Trophoblast cell (in vitro differentiated cells and primary cell): ENCODE measurements around the gene DCAF8.

Experiments
- DNase-seq, 2 donors: peaks; one replicate each; pipeline ENCODE4 v3.0.0-alpha.2; 2016
- H2AFZ ChIP-seq: 2 replicates; pipeline ENCODE4 v1.6.1; 2013; ENCODE audit warnings: low read length, moderate library complexity, mild to moderate bottlenecking; ENCODE audit not compliant: insufficient read depth, poor library complexity
- H2AK5ac ChIP-seq: 2 replicates; pipeline ENCODE4 v1.6.1; 2013; ENCODE audit warnings: mild to moderate bottlenecking, low read length
- H2BK120ac ChIP-seq: 2 replicates; pipeline ENCODE4 v1.6.1; 2013; ENCODE audit warnings: low read length, mild to moderate bottlenecking, moderate library complexity; ENCODE audit not compliant: insufficient read depth, poor library complexity
- H2BK12ac ChIP-seq: 2 replicates; pipeline ENCODE4 v1.6.1; 2013; ENCODE audit warnings: mild to moderate bottlenecking, low read length, moderate library complexity
- H2BK5ac ChIP-seq: 2 replicates; pipeline ENCODE4 v1.6.1; 2013; ENCODE audit warnings: low read length, low read depth, moderate library complexity, mild to moderate bottlenecking; ENCODE audit not compliant: poor library complexity
- H3K14ac ChIP-seq: 2 replicates; pipeline ENCODE4 v1.6.1; 2013; ENCODE audit warnings: mild to moderate bottlenecking, low read length
- H3K18ac ChIP-seq: 2 replicates; pipeline ENCODE4 v1.6.1; 2013; ENCODE audit warnings: mild to moderate bottlenecking, low read length
- H3K23ac ChIP-seq: 2 replicates; pipeline ENCODE4 v1.6.1; 2013; ENCODE audit warnings: low read length
- H3K27ac ChIP-seq: 2 replicates; pipeline ENCODE4 v1.5.1; 2013; ENCODE audit warnings: low read depth, mild to moderate bottlenecking, inconsistent platforms, low read length, moderate library complexity
- H3K27me3 ChIP-seq: 2 replicates; pipeline ENCODE4 v1.6.1; 2013; ENCODE audit warnings: inconsistent platforms, mild to moderate bottlenecking, low read length, moderate library complexity; ENCODE audit not compliant: insufficient read depth
- H3K36me3 ChIP-seq, 2 experiments: 1 replicate in 1 of 2; 2 replicates in 1 of 2; pipeline ENCODE4 v1.6.1; 2013; ENCODE audit warnings: low read length in 2 of 2, mild to moderate bottlenecking in 2 of 2, moderate library complexity in 1 of 2; ENCODE audit not compliant: insufficient read depth in 2 of 2, control insufficient read depth in 1 of 2
- H3K4ac ChIP-seq: 2 replicates; pipeline ENCODE4 v1.6.1; 2013; ENCODE audit warnings: low read depth, mild to moderate bottlenecking, low read length, moderate library complexity
- H3K4me1 ChIP-seq, 2 experiments: 1 replicate in 1 of 2; 2 replicates in 1 of 2; pipeline ENCODE4 v1.6.1; 2013; ENCODE audit warnings: low read length in 2 of 2, mild to moderate bottlenecking in 2 of 2, moderate library complexity in 1 of 2; ENCODE audit not compliant: insufficient read depth in 2 of 2, control insufficient read depth in 1 of 2
- H3K4me2 ChIP-seq: 2 replicates; pipeline ENCODE4 v1.6.1; 2013; ENCODE audit warnings: inconsistent platforms, mild to moderate bottlenecking, low read length, moderate library complexity
- H3K4me3 ChIP-seq: 2 replicates; pipeline ENCODE4 v1.5.1; 2013; ENCODE audit warnings: mild to moderate bottlenecking, low read depth, low read length, inconsistent platforms
- H3K79me1 ChIP-seq: one replicate; pipeline ENCODE4 v1.6.1; 2013; ENCODE audit warnings: low read length
- H3K79me2 ChIP-seq: 2 replicates; pipeline ENCODE4 v1.6.1; 2013; ENCODE audit warnings: low read length, mild to moderate bottlenecking; ENCODE audit not compliant: control insufficient read depth, insufficient read depth, poor library complexity
- H3K9ac ChIP-seq: 2 replicates; pipeline ENCODE4 v1.6.1; 2013; ENCODE audit warnings: mild to moderate bottlenecking, low read length
- H3K9me3 ChIP-seq: 2 replicates; pipeline ENCODE4 v1.6.1; 2013; ENCODE audit warnings: low read depth, mild to moderate bottlenecking, control low read depth, inconsistent platforms, low read length; ENCODE audit not compliant: insufficient read depth
- H4K12ac ChIP-seq: 2 replicates; pipeline ENCODE4 v1.6.1; 2013; ENCODE audit warnings: low read depth, mild to moderate bottlenecking, low read length, moderate library complexity
- H4K8ac ChIP-seq: 2 replicates; pipeline ENCODE4 v1.6.1; 2013; ENCODE audit warnings: low read depth, mild to moderate bottlenecking, low read length, moderate library complexity
- H4K91ac ChIP-seq: one replicate; pipeline ENCODE4 v1.6.1; 2013; ENCODE audit warnings: low read depth, mild to moderate bottlenecking, low read length, moderate library complexity
- WGBS: extraction: QIAGEN DNeasy Blood & Tissue Kit; methylation state at CpG from one replicate; pipeline ENCODE4 v1.1.7; 2013; ENCODE audit warnings: missing lambda C conversion rate; ENCODE audit not compliant: insufficient read length, insufficient coverage; ENCODE audit errors: extremely low coverage; 5-methylcytosine and 5-hydroxymethylcytosine counted together

Gene DCAF8

DNA sequence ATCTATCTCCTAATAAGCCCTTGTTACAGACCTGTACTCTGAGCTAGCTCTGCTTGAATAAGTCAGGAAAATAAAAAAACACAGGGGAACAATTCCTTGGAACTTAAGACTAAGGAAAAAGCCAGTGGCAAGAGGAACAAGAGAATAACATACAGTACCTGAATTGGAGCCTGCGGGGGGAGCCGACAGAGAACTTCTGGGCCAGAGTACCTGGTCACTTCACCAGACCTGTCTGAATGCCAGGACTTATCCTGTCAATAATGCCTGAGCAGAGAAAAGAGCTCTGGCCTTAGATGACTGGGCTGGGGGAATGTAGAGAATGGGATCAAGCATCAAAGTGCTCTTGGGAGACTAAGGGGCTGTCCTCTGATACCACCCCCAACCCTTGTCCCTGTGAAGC, 42.0 kb downstream of the DCAF8 start:
- no peak for DNase-seq
- no peak overlapping the region for H3K27ac ChIP-seq
- no peak overlapping the region for H4K12ac ChIP-seq
- H4K91ac ChIP-seq: no peak overlapping the region
- no peaks in the 10 kb centered on the region for H3K79me2 ChIP-seq
- no peak overlapping the region for H3K18ac ChIP-seq
- no peak overlapping the region for H2BK120ac ChIP-seq
- H2BK5ac ChIP-seq: no peak overlapping the region
- no peak overlapping the region for H2BK12ac ChIP-seq
- no peaks in the 10 kb centered on the region for H3K9me3 ChIP-seq
- peaks cover 34 to 65% of the 10 kb centered on the region in 2 experiments for H3K36me3 ChIP-seq
- H3K4me3 ChIP-seq: no peak overlapping the region
- no CpG with 5 or more reads among the region's 2 CpGs for whole genome bisulfite sequencing
- H4K8ac ChIP-seq: no peak overlapping the region
- H3K4me1 ChIP-seq: peaks cover 8% of the 10 kb centered on the region in 2 experiments
- H3K23ac ChIP-seq: no peak overlapping the region
- no peak overlapping the region for H3K4ac ChIP-seq
- no peak overlapping the region for H2AFZ ChIP-seq
- no peak overlapping the region for H3K9ac ChIP-seq
- no peak overlapping the region for H3K14ac ChIP-seq
- H3K79me1 ChIP-seq: no peaks in the 10 kb centered on the region
- no peak overlapping the region for H3K4me2 ChIP-seq
- no peaks in the 10 kb centered on the region for H3K27me3 ChIP-seq
- H2AK5ac ChIP-seq: no peak overlapping the region

DNA sequence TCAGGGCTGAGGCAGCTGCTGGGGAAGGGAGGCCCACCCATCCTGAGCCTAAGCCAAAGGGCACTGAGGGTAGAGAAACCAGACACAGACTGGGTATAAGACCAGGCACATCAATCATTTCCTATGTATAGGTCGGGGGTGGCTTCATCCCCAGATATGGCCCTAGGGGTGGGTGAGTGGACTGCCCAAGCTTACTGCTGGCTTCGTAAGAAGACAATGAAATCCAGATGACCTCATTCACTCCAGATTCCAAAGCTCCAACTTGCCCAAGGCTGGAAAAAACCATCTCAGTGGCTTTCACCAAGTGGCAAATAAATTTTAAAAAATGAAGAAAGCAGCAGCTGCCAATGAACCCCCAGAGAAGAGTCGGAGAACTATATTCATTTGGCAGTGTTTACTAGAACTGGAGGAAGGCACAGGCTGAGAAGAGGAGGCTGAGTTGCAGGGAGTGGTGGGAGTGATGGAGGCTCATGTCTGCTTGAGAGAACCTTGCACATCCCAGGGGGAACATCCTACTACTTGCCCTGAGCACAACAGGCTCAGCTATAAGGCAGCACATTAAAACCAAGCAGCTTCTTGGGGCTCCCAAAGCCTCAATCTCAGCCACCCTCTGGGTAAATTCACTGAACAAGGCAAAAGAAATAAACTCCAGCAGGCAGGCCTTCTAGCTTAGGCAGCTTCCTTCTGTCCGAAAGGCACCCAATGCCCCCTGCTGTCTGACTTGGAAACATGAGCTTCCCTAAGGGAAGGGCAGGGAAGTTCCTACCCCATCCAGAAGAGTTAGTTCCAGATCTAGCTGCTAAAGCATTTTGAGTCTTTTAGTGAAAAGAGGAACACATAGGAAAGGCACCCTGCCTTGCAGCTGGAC, 43.1 kb downstream of the DCAF8 start:
- no CpG with 5 or more reads among the region's 4 CpGs for WGBS
- Histone ChIP-seq H2BK12ac (no peak overlapping the region), H3K79me2 (no peaks in the 10 kb centered on the region), H3K4ac (no peak overlapping the region), H3K79me1 (no peaks in the 10 kb centered on the region), H4K12ac (no peak overlapping the region), H3K9ac (no peak overlapping the region), H4K8ac (peak overlapping the region; percentile 49), H2BK5ac (no peak overlapping the region), H2BK120ac (no peak overlapping the region), H2AK5ac (no peak overlapping the region), H3K27me3 (no peaks in the 10 kb centered on the region), H3K4me2 (no peak overlapping the region), H3K4me1 (peaks cover 8% of the 10 kb centered on the region in 2 experiments), H3K4me3 (no peak overlapping the region), H4K91ac (no peak overlapping the region), H3K9me3 (no peaks in the 10 kb centered on the region), H3K23ac (no peak overlapping the region), H3K36me3 (peaks cover 31 to 64% of the 10 kb centered on the region in 2 experiments), H3K18ac (no peak overlapping the region), H3K14ac (no peak overlapping the region), H2AFZ (no peak overlapping the region), H3K27ac (no peak overlapping the region)
- DNase-seq: peak; percentile 40 to 71

DNA sequence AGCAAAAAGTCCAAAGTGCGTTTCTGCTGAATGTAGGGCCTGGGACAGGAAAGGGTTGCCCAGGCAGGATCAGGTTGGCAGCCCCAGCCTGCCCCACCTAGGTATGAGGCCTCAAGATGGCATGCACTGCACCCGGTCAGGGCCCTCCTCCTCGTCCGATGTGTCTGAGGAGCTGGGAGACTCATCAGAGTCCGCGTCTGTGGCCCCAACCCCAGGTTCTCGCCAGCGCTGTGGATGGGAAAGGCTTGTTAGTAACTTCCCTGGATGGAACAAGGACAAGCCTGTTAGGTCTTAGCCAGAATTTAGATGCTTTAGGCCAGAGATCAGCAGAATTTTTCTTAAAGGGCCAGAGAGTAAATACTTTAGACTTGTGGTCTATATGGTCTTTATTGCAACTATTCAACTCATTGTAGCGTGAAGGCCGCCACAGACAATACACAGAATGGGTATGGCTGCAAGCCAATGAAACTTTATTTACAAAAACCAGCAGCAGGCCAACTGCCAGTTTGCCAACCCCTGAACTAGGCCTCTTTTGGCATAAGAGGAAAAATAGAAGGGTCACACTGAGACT, 44.8 kb downstream of the DCAF8 start:
- H3K79me1 ChIP-seq: no peaks in the 10 kb centered on the region
- H4K91ac ChIP-seq: no peak overlapping the region
- H2AFZ ChIP-seq: no peak overlapping the region
- no peak overlapping the region for H3K4ac ChIP-seq
- H3K27ac ChIP-seq: no peak overlapping the region
- H3K4me1 ChIP-seq: peaks cover 8% of the 10 kb centered on the region in 2 experiments
- H3K23ac ChIP-seq: no peak overlapping the region
- H4K12ac ChIP-seq: no peak overlapping the region
- H3K36me3 ChIP-seq: peaks cover 38 to 65% of the 10 kb centered on the region in 2 experiments
- WGBS: no CpG with 5 or more reads among the region's 10 CpGs
- H2AK5ac ChIP-seq: no peak overlapping the region
- no peaks in the 10 kb centered on the region for H3K9me3 ChIP-seq
- H3K18ac ChIP-seq: no peak overlapping the region
- no peak for DNase-seq
- H3K27me3 ChIP-seq: no peaks in the 10 kb centered on the region
- no peak overlapping the region for H4K8ac ChIP-seq
- H3K14ac ChIP-seq: no peak overlapping the region
- no peak overlapping the region for H3K4me3 ChIP-seq
- H3K9ac ChIP-seq: no peak overlapping the region
- H2BK120ac ChIP-seq: no peak overlapping the region
- no peak overlapping the region for H3K4me2 ChIP-seq
- no peaks in the 10 kb centered on the region for H3K79me2 ChIP-seq
- H2BK5ac ChIP-seq: no peak overlapping the region
- no peak overlapping the region for H2BK12ac ChIP-seq

DNA sequence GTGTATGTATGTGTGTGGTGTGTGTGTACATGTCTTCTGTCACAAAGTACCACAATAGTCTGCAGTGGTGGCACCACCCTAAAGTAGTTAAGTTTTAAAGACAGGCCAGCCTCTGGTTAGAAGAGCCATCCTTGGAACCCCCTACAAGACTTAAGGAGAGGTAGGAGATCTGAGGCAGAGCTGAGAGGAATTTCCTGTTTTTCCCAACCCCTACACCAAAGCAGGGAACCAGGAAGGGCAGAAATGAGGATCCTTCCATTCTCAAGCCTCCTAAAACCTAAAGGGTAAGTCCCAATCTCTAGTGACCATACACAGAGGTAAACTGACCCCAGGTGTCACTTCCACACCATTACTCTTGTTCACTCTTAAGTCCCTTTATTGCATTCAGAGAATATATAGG, 46.0 kb downstream of the DCAF8 start:
- no peak overlapping the region for H2BK12ac ChIP-seq
- no peak overlapping the region for H3K4ac ChIP-seq
- no peak overlapping the region for H3K14ac ChIP-seq
- H2BK120ac ChIP-seq: no peak overlapping the region
- H3K79me2 ChIP-seq: no peaks in the 10 kb centered on the region
- H3K9ac ChIP-seq: no peak overlapping the region
- H3K79me1 ChIP-seq: no peaks in the 10 kb centered on the region
- no peak overlapping the region for H4K91ac ChIP-seq
- peaks cover 43 to 70% of the 10 kb centered on the region in 2 experiments for H3K36me3 ChIP-seq
- no peak overlapping the region for H3K4me2 ChIP-seq
- peaks cover 8% of the 10 kb centered on the region in 2 experiments for H3K4me1 ChIP-seq
- H3K18ac ChIP-seq: no peak overlapping the region
- H3K27me3 ChIP-seq: no peaks in the 10 kb centered on the region
- H2BK5ac ChIP-seq: no peak overlapping the region
- no peak overlapping the region for H3K27ac ChIP-seq
- H4K8ac ChIP-seq: no peak overlapping the region
- H3K9me3 ChIP-seq: no peaks in the 10 kb centered on the region
- H4K12ac ChIP-seq: no peak overlapping the region
- DNase-seq: no peak
- no peak overlapping the region for H2AFZ ChIP-seq
- H3K23ac ChIP-seq: no peak overlapping the region
- no peak overlapping the region for H2AK5ac ChIP-seq
- H3K4me3 ChIP-seq: no peak overlapping the region
